ENCODE results near the gene B3GLCT. TPM values are rescaled to one million over a fixed set of nuclear protein-coding genes. Genes with fewer than 3 reads are reported as not detected.
"Not testable (repeated sequence)": the region's sequence is repeated elsewhere in the genome, so short reads cannot be mapped to it uniquely, and the experiment has no call there.

The B3GLCT gene
- polyA plus RNA-seq (2012; ENCODE audit: insufficient read depth, insufficient read length): 5.4 TPM

GRCh38 chr13:31199849-31200636, at the start of gene B3GLCT:
Gene B3GLCT, plus strand, starts transcription at chr13:31199975. Its CDS starts 110 bp downstream, at chr13:31200085.
- H3K4me3 ChIP-seq (ENCODE audit: low read length): peak within 1 kb of the TSS; percentile 68
- peak; percentile 52 for DNase-seq (ENCODE audit: low read depth, low spot score)

DNA sequence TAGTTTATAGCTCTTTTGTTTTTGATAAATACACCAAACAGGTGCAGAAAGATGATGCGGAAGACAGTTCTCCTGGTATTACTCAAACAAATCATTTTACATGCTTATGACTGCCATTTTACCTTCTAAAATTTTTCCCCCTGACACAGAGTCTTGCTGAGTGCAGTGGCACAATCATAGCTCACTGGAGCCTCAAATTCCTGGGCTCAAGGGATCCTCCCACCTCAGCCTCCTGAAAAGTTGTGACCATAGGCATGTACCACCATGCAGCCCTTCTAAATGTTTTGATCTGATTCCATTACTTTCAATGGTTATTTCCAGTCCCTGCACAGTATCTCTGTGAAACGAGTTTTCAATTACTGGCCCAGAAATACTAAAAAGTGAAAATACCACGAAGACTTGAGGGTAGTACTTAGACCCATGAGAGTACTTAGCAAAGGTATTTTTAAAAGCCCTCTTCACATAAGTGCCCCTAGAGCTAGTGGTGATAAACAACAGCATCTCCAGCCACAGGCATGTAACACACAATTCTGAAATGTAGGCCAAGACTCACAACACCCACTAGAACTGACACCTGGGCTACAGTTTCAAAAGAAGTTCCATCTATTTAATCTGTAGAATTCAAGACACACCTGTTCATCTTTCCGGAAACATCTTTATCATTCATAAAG, 49.3 kb upstream of the B3GLCT start:
- H3K4me3 ChIP-seq (ENCODE audit: low read length): no peak overlapping the region
- no peak for DNase-seq (ENCODE audit: low read depth, low spot score)

- DNase-seq (ENCODE audit: low read depth, low spot score): no peak
- H3K4me3 ChIP-seq (ENCODE audit: low read length): no peak overlapping the region
Observed at GRCh38 chr13:31151837-31152236, 47.9 kb upstream of the B3GLCT start.

DNA sequence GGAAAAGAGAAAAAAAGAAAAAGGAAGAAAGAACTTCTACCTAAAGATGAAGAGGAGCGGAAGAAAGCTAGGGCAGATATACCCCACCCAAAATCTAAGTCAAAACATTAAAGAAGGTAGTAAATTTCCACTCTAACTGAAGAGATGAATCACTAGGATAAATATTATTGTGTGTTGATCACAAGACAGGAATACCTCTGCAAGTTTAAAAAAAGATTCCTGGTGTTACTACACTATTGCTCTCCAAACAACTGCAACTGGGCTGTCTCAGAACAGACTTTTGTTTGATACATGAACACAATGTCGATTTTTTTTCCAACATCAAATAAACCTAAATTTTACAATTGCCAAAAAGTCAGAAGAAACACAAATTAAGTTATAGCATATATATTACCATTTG, 44.8 kb upstream of the B3GLCT start:
- no peak for DNase-seq (ENCODE audit: low read depth, low spot score)
- no peak overlapping the region for H3K4me3 ChIP-seq (ENCODE audit: low read length)

DNA sequence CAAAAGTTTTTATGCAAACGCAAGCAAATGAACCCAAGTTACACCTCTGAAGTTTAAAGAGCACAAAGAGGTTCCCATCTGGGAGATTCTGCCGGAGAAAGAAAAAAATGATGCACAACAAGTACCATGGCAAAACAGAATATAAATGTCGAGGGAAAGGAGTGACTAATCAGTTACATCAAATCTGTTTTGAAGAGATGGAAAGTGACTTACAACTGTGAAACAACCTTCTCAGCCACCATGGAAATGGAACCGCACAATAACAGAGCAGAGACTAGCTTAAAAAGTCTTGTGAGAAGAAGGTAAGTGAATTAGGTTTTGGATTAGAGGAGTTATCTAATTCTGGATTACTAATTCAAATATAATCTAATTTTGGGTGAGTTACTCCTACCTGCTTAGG, 40.5 kb upstream of the B3GLCT start:
- H3K4me3 ChIP-seq (ENCODE audit: low read length): no peak overlapping the region; the same call in 1 of the 2 replicates
- DNase-seq (ENCODE audit: low read depth, low spot score): no peak

DNA sequence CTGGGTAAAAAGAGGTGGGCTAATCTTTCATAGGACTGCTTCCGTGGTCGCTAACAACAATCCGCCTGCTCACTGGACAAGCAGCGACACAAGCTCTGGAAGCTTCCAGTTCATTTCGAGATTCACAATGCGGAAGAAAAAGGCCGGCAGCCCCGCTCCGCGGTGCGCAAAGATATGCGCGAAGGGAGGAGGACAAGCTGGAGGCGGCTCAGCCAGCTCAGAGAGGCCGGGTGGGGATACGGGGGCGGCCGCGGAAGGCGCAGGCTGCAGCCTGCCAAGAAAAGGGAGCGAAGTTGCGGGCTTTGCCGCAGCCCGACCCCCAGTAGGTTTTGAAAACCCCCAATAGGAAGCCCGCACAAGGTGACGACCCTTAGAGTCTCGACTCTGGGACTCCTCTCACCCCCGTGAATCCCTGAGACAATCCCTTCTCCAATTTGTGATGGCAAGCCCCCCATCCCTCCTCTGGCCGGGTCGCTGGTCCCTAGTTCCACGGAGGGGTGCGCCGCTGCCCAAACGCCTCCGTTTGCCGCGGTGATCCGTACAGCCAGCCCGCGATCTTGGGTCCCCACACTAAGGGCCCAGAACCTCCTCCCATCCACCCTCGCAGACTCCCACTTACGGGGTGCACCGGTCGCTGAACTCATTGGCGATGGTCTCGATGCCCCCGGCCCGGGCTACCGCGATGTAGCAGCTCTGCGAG, 38.8 kb upstream of the B3GLCT start:
- DNase-seq (ENCODE audit: low read depth, low spot score): no peak

GRCh38 chr13:31161557-31162150, 38.1 kb upstream of the B3GLCT start, which contains the start of gene HSPH1:
Gene HSPH1, minus strand, starts transcription at chr13:31161904. Its CDS starts 322 bp downstream, at chr13:31161582.
- DNase-seq (ENCODE audit: low read depth, low spot score): peak; percentile 97
- peak within 1 kb of the TSS; percentile 86 for H3K4me3 ChIP-seq (ENCODE audit: low read length)

More for the DNA sequence above, 38.8 kb upstream of the B3GLCT start:
- H3K4me3 ChIP-seq (ENCODE audit: low read length): peak overlapping the region; percentile 86

DNA sequence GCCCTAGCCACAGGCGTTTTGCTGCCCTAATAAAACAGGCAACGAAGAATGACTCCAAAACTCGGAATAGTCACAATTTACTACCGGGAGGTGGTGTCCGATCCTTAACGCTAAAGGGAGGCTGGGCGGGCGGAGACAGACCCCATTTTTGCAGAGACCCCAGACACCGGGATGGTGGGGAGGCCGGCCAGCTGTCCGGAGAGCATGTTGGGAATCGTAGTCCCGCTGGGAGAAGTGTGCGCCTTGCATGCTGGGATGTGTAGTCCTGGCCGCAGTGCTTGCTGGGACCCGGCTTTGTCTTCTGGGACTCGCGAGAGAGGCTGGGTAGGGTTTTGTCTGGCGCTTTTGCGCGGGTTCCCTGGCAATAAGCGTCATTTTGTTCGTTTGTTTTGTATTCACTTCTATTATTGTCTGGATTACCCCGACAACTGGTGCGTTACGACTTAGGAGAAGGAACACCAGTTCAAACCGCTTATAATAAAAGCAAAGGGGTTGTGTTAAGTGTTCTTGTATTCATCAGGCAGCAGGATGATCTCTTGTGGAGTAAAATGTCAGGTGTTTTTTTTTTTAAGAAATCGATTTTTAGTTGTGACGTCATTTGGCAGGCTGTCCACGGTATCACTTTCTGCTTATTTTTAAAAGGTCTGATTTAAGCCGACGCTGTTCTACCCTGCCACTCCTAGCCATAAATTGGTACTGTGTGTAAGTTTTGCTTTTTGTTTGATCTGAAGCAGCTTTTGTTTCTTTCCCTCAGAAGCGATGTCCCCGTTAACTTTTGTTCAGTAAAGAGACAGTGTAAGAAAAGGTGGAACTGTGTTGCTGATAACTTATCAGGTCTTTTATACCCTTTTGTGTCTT, 37.4 kb upstream of the B3GLCT start:
- peak; percentile 98 for DNase-seq (ENCODE audit: low read depth, low spot score)

DNA sequence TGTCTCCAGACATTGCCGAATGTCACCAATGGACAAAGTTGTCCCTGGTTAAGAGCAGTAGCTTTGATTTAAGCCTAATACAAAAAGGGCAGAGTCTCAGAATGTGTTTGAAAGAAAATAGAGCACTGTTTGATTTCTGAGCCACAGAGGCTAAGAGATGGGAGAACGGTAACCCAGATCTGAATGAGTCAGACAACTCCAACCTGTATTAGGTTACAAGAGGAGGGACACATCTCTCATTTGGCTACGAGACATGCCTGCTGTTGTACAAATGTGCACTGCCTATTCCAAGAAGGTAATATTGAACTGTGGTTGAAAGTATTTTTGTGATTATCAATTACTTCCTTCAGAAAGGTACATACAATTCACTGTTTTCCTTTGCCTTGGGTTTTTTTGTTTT, 33.2 kb upstream of the B3GLCT start:
- H3K4me3 ChIP-seq (ENCODE audit: low read length): no peak overlapping the region
- DNase-seq (ENCODE audit: low read depth, low spot score): no peak

More for the DNA sequence above, 37.4 kb upstream of the B3GLCT start:
- peak overlapping the region; percentile 86 for H3K4me3 ChIP-seq (ENCODE audit: low read length)

DNA sequence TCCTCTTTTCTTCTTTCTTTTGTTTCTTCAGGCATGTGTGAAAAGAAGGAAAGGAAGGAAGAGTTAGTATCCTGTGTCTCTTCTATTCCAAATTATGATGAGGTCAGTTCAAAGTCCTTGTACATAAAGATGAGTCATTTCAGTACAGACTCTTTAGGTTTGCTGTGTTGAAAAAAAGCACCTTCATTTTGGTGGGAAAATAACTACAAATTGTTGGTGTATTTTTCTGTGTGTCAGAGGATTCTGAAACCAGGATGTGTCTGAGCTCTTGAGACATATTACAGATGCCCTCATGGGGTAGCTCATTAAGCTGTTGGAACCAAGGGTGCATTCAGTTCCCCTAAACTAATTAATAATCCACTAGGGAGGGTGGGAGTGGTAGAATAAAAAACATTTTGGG, 32.3 kb upstream of the B3GLCT start:
- no peak for DNase-seq (ENCODE audit: low read depth, low spot score)

GRCh38 chr13:31168166-31168565, 31.6 kb upstream of the B3GLCT start:
- no peak overlapping the region for H3K4me3 ChIP-seq (ENCODE audit: low read length)
- DNase-seq (ENCODE audit: low read depth, low spot score): no peak

More for the DNA sequence above, 32.3 kb upstream of the B3GLCT start:
- H3K4me3 ChIP-seq (ENCODE audit: low read length): no peak overlapping the region

DNA sequence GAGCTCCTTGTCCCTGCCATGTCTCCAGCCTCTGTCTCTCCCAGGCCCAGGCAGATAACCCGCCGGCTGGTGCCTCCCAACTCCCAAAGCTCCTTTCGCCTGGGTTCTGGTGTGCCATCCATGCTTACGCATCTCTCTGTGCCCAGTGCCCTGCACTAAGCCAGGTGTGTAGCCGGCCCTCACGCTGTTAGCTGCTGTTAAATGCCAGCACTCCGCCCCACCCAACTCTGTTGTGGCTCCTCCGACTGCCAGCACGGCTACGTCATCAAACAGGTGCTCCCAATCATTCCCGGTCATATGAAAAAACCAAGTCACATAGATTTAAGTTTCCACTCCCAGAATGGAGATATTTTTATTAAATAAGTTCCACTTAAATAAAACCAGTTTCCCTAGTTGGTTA, 31.0 kb upstream of the B3GLCT start:
- no peak overlapping the region for H3K4me3 ChIP-seq (ENCODE audit: low read length)
- no peak for DNase-seq (ENCODE audit: low read depth, low spot score)

DNA sequence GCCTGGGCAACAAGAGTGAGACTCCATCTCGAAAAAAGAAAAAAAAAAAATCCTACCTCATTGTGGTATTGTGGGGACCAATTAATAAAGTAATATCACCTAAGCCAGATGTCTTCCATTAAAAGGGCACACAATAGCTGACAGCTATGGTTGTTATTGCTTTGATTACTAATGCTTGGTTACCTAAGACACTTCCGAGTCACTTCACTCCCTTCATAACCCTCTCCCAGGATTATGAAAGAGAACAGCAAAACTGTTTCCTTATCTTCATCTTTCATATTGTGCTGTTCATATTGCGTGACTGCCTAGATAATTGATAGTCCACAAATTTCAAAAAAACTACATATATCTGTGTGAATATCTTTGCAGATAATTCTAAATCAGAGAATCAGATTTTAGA, 27.8 kb upstream of the B3GLCT start:
- H3K4me3 ChIP-seq (ENCODE audit: low read length): no peak overlapping the region
- no peak for DNase-seq (ENCODE audit: low read depth, low spot score)

DNA sequence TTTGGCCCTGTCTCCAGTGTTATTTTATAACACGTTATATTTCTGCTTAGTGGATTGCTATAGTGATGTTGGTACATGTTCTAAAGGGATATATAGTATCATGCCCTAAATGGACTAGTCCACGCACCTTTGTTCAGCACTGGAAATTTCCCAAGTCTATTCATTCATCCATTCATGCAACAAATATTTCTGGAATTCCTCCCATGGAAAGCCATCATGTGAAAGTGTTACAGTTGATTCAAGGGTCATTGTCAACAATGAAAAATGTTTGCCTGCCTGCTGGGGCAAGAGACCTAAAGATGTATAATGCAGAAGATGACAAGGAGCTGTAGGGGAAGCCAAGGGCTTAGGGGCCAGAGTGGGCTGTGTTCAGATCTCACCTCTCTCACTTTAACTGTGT, 27.2 kb upstream of the B3GLCT start:
- H3K4me3 ChIP-seq (ENCODE audit: low read length): no peak overlapping the region
- DNase-seq (ENCODE audit: low read depth, low spot score): no peak

DNA sequence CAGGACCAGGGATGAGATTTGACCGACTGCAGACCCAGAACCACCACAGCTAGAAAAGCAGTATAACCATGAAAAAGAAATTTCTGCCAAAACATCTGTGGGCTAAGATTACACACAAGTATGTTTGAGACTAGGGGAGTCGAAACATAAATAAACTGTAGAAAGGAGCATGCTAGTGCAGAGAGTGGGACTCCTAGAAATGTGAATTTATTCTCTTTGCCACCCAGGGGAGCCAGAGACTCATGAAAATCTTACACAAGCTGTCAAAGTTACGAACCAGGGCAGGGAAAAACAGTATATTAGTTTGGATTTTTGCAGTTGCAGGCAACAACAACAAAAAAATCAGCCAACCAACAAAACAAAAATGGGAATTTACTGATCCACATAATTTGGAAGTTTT, 25.8 kb upstream of the B3GLCT start:
- no peak overlapping the region for H3K4me3 ChIP-seq (ENCODE audit: low read length)
- no peak for DNase-seq (ENCODE audit: low read depth, low spot score)

DNA sequence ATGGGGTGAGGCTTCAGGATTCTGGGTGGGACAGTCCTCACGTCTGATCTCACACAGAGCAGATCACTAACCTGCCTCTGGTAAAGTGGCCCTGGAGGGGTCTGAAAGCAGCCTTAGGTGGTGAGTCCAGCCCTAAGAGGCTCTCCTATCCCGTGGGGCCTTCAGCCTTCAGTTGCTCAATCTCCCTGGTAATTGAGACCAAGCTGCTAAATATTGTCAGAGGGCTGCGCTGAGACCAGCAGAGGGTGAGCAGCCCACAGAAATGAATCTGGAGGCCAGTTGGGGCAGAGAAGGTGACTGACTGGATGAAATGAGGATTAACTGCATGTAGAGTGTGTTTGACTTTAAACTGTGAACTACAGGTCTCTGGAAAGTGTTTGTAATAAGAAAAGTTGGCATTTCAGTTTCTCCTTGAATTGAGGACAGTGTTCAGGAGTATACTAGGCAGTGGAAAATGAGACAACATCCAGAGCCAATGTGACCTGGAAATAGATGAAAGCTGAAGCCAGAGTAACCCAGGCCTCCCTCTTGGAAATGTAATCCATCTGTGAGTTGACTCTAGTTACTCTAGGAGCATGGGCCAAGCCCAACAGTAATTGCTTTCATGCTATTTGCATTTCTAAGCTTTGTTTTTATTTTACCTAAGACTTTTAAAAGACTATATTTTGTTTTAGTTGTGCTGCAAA, 23.8 kb upstream of the B3GLCT start:
- DNase-seq (ENCODE audit: low read depth, low spot score): no peak
- no peak overlapping the region for H3K4me3 ChIP-seq (ENCODE audit: low read length)

DNA sequence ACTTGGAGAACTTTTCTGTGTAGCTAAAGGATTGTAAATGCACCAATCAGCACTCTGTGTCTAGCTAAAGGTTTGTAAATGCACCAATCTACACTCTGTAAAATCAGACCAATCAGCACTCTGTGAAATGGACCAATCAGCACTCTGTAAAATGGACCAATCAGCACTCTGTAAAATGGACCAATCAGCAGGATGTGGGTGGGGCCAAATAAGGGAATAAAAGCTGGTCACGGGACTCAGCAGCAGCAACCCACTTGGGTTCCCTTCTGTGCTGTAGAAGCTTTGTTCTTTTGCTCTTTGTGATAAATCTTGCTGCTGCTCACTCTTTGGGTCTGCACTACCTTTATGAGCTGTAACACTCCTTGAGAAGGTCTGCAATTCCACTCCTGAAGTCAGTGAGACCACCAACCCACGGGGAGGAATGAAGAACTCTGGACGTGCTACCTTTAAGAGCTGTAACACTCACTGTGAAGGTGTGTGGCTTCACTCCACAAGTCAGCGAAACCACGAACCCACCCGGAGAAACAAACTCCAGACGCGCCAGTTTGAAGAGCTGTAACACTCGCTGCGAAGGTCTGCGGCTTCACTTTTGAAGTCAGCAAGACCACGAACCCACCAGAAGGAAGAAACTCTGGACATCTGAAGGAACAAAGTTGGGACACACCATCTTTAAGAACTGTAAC, 21.8 kb upstream of the B3GLCT start:
- DNase-seq (ENCODE audit: low read depth, low spot score); H3K4me3 ChIP-seq (ENCODE audit: low read length): not testable (repeated sequence)

Measured in Jurkat, Clone E6-1 (cell line).